ENCODE results near the gene CYP19A1. TPM values are rescaled to one million over a fixed set of nuclear protein-coding genes. Genes with fewer than 3 reads are reported as not detected.

CYP19A1 gene
- total and polyA plus RNA-seq, 10 of the 15 experiments (the other 5 are each of a cell fraction or from before 2014, with no cell fraction given) = 0.08 to 1.8 (median 0.70) TPM

DNA sequence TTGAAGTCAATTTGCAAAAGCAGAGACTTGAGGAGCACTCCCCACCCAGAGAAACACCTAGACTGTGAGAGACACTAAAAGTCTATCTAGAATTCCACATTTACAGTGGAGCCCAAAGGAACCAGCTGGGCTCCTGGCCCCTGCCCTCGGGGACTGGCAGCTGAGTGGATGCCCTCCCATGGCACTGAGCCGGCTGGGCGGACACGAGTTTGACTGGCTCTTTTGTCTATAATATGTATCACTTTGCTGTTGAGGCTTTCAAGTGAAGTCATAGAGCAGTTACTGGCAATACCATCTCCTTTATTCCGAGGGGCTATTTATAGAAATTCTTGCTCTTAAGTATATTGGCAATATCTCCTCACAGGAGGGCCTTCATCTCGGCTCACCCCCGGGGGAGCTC lies 177.9 kb downstream of the CYP19A1 start (continued):
- TF ChIP-seq CHD1 (IDR thresholded peaks at IDR 0.05; ENCODE audit: low read depth, low read length) = no peak

Small RNAs within 50 kb of the gene (microRNA-seq; reads per million reads assigned to microRNA genes)
- not detected for gene MIR4713
- not detected for gene MIR7973-1
- not detected for gene MIR7973-2

Small RNAs within 50 kb of the gene (small RNA-seq; reads per million reads assigned to genes)
- not detected for gene AC020891.4
- gene MIR4713 = not detected
- not detected for gene MIR7973-1

Other genes starting within 250 kb of the CYP19A1 start
- gene TNFAIP8L3, start 243.7 kb downstream of the CYP19A1 start, total RNA-seq (2014; rRNA removed) = not detected in 2 replicates
- gene TNFAIP8L3, start 243.7 kb downstream of the CYP19A1 start, total RNA-seq (2014; rRNA removed; fragmentation: Illumina TruSeq; extraction: Trizol) = not detected in 2 replicates
- gene TNFAIP8L3, start 243.7 kb downstream of the CYP19A1 start, total RNA-seq (2021) = not detected in 2 replicates
- gene TNFAIP8L3, start 243.7 kb downstream of the CYP19A1 start, polyA plus RNA-seq (2011; rRNA removed) = 0.14 and 0.22 TPM in 2 replicates
- not detected in 2 replicates for gene TNFAIP8L3, start 243.7 kb downstream of the CYP19A1 start, polyA plus RNA-seq (2014; fragmentation: Illumina TruSeq; extraction: Trizol)
- not detected for gene TNFAIP8L3, start 243.7 kb downstream of the CYP19A1 start, polyA plus RNA-seq (2014; fragmentation: Nextera tagmentation; extraction: Ambion mirVana)
- not detected in 2 replicates for gene TNFAIP8L3, start 243.7 kb downstream of the CYP19A1 start, polyA plus RNA-seq (2014; rRNA removed)
- not detected for gene TNFAIP8L3, start 243.7 kb downstream of the CYP19A1 start, polyA plus RNA-seq (2016; fragmentation: Nextera tagmentation; extraction: Ambion mirVana)
- not detected in 2 replicates for gene GLDN, start 3.1 kb upstream of the CYP19A1 start, total RNA-seq (2014; rRNA removed)
- gene GLDN, start 3.1 kb upstream of the CYP19A1 start, total RNA-seq (2014; rRNA removed; fragmentation: Illumina TruSeq; extraction: Trizol) = not detected in 2 replicates
- gene GLDN, start 3.1 kb upstream of the CYP19A1 start, total RNA-seq (2021) = 0.13 TPM in 1 of 2 replicates, not detected in the other
- gene GLDN, start 3.1 kb upstream of the CYP19A1 start, polyA plus RNA-seq (2011; rRNA removed) = not detected in 2 replicates
- gene GLDN, start 3.1 kb upstream of the CYP19A1 start, polyA plus RNA-seq (2014; fragmentation: Illumina TruSeq; extraction: Trizol) = not detected in 2 replicates
- gene GLDN, start 3.1 kb upstream of the CYP19A1 start, polyA plus RNA-seq (2014; fragmentation: Nextera tagmentation; extraction: Ambion mirVana) = not detected
- gene GLDN, start 3.1 kb upstream of the CYP19A1 start, polyA plus RNA-seq (2014; rRNA removed) = not detected in 2 replicates
- gene GLDN, start 3.1 kb upstream of the CYP19A1 start, polyA plus RNA-seq (2016; fragmentation: Nextera tagmentation; extraction: Ambion mirVana) = not detected